Gastrocnemius medialis (tissue), 4 donors: ENCODE measurements around the gene RPP21.

Experiments used
- CTCF ChIP-seq, 5 experiments: fragments of 450-650 bp in 3 of 5; fragments of 200-600 bp in 2 of 5; sonication (generic) in 2 of 5; IDR thresholded peaks in 4 of 5; conservative IDR thresholded peaks in 1 of 5; 1 replicate in 4 of 5; 2 replicates in 1 of 5; pipeline ENCODE4 v1.5.1; 2016 to 2019; ENCODE audit warnings: antibody characterized with exemption in 5 of 5, mild to moderate bottlenecking in 3 of 5, moderate library complexity in 3 of 5
- POLR2A ChIP-seq, 2 donors: fragments of 450-650 bp; IDR thresholded peaks; one replicate each; pipeline ENCODE4 v1.6.1; 2017; ENCODE audit warnings: antibody characterized with exemption in 2 of 2, mild to moderate bottlenecking in 2 of 2, moderate library complexity in 2 of 2

GRCh38 chr6:30359276-30359675, 14.3 kb downstream of the RPP21 start:
- TF ChIP-seq CTCF (IDR thresholded peaks at IDR 0.05 in 4 of 5, conservative IDR thresholded peaks at IDR 0.05 in 1 of 5) (no peak), POLR2A (IDR thresholded peaks at IDR 0.05) (no peak)
